ENCODE results near the gene MCRIP1.

The MCRIP1 gene

GRCh38 chr17:81805707-81806460 lies 27.2 kb downstream of the MCRIP1 start:
- no peak for DNase-seq (ENCODE audit: low read depth in 2 of 3, low spot score in 1 of 3)

DNA sequence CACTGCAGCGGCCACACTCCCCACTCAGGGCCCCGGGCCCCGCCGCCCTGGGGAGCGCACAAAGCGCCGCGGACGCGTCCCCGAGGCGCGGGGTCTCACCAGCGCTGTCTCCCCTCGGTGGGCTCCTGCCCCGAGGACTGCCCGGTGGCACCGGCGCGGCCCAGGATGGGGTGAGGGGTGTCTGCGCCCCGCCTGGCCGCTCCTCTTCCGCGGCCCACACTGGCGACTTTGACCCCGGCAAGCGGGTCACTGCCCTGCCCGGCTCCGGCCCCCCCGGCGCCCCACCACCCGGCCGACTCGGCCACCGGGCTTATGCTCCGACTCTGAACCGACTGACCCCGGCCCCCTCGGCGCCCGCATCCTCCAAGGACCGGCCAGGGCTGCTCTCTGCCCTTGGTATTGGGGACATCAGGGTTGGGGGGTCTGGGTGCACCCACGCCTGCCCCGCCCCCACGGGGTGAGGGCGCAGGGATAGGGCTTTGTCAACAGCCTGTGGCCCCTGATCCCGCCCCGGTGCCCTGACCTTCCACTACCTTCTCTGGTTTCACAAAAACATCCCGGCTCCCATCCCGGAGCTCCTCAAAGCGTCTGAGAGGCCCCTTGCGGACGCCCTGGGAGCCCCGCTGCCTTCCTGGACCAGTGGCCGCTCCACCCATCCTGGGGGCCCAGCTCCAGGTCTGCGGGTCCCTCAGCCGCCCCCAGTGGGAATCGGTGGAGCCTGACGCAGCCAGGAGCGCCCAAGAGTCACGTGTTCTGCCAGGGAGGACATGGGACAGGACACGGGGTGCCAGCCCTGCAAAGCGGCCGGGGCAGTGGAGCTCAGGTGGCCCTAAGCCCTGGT lies 28.3 kb downstream of the MCRIP1 start:
- no peak for DNase-seq (ENCODE audit: low read depth in 2 of 3, low spot score in 1 of 3)

DNA sequence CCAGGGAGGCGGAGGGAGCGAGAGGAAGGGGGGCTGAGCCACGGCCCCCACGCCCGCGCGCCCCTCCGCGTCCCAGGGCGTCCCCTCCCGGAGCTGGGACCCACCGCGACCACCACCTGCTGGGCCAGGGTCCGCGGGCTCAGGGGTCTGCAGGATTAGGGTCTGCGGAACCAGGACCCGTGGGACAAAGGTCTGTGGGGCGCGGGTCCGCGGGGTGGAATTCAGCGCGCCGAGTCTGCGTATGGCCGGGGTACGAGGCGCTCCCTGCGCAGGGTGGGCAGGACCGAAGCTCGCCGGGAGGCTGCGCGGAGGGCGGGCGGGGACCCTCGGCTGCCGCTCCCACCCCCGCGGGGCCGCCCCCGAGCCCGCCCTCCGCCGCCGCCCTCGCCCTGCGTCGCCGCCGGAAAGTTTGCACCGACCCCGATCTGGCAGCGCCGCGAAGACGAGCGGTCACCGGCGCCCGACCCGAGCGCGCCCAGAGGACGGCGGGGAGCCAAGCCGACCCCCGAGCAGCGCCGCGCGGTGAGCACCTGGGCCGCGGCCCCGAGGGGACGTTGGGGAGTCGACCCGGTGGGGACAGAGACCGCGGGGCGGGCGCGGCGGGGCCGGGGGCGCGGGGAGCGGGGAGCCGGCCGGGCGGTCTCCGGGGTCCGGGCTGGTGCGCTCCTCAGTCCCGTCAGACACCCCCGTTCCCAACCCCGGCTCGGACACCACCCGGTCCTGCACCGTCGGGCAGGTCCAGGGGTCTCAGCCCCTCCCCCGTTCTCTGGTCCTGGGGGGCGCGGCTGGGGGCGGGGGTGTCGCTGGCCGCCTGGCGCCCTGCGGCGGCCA lies 29.1 kb downstream of the MCRIP1 start, which contains the start of gene GCGR:
Gene GCGR (plus strand): TSS at position 423 of the 831 bp plus-strand sequence. CDS start 4,869 bp downstream, outside the sequence.
- DNase-seq (ENCODE audit: low read depth in 2 of 3, low spot score in 1 of 3), result no peak

- DNase-seq (ENCODE audit: low read depth in 2 of 3, low spot score in 1 of 3), result no peak
Measured at GRCh38 chr17:81802856-81803643, 30.0 kb downstream of the MCRIP1 start.

DNA sequence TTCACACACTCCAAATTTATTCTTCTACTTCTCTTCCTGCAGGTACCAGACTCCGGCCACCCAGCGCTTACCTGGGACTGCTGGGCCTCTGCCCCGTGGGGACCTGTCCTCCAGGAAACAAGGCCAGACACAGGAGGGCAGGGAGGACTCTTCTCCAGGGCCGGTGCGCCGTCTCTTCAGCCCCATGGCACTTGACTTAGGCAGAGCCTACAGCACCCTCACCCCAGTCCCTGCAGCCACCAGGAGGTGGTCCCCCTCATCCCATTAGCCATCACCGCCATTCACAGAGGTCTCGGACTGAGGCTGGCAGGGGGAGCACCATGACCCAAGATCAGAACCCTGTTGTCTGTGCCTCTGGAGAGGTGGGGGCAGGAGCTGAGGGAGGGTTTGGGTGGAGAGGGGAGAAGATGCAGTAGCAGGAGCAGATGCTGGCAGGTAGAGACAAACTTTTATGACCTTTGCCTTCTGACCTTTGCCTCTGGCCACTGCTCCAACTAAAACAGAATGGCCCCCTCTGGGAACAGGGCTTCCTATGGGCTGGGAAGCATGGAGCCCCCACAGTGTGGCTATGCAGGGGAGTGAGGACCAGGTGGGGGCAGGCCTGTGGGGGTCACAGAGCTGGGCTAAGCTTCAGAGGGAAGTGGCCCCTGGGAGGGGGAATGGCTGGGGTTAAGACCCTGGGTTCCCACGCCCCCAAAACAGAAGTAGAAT lies 30.9 kb downstream of the MCRIP1 start:
- DNase-seq (ENCODE audit: low read depth in 2 of 3, low spot score in 1 of 3), result no peak

GRCh38 chr17:81801327-81801726 lies 31.8 kb downstream of the MCRIP1 start:
- DNase-seq (ENCODE audit: low read depth in 2 of 3, low spot score in 1 of 3), result no peak

- no peak for DNase-seq (ENCODE audit: low read depth in 2 of 3, low spot score in 1 of 3)
Measured at GRCh38 chr17:81794509-81794908, 38.6 kb downstream of the MCRIP1 start.

- no peak for DNase-seq (ENCODE audit: low read depth in 2 of 3, low spot score in 1 of 3)
Measured at GRCh38 chr17:81794074-81794476, 39.0 kb downstream of the MCRIP1 start.

DNA sequence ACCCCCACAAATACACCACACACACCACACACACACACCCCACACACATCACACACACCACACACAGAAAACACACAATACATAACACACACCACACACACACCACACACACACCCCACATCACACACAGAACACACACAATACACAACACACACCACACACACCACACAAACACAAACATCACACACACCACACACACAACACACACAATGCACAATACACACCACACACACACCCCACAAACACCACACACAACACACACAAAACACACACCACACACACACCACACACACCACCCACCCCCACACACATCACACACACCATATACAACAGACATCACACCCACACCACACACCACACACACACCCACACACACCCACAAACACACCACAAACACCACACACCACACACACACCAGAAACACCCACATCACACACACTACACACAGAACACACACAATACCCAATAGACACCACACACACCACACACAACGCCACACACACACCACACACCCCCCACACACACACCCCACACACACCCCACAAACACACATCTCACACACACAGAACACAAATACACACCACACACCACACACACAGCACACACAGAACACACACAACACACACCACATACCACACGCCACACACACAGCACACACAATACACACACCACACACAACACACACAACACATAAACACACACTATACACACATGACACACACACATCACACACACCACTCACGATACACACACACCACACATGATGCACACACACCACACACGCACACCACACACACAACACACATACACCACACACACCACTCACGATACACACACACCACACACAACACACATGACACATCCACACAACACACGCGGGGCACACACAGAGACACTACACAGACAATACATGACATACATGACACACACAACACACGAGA lies 40.1 kb downstream of the MCRIP1 start:
- DNase-seq (ENCODE audit: low read depth in 2 of 3, low spot score in 1 of 3), result no peak

Data from stimulated activated CD4-positive, alpha-beta T cell treated with anti-CD3 and anti-CD28 coated beads, Interleukin-12 subunit alpha, Interleukin-12 subunit beta, amount 100 ng/mL, for 48 hours (primary cell).